ENCODE measurements around the gene CAMK1D.

Gene CAMK1D

GRCh38 chr10:12474727-12475412 lies 125.5 kb downstream of the CAMK1D start:
- H3K9ac ChIP-seq (ENCODE audit: low read length) = no peak overlapping the region
- no peaks in the 10 kb centered on the region for H3K9me2 ChIP-seq (ENCODE audit: low read depth, low read length)
- H3K79me2 ChIP-seq (ENCODE audit: insufficient read depth, low read length) = no peaks in the 10 kb centered on the region
- no peaks in the 10 kb centered on the region for H3K9me3 ChIP-seq (ENCODE audit: low read length)
- H3K36me3 ChIP-seq (ENCODE audit: insufficient read depth, low read length) = no peaks in the 10 kb centered on the region
- no peak overlapping the region for H3K27ac ChIP-seq (ENCODE audit: low read depth, low read length, poor library complexity, severe bottlenecking)
- no peak overlapping the region for H3K4me2 ChIP-seq (ENCODE audit: low read length)
- TF ChIP-seq CTCF (IDR thresholded peaks at IDR 0.05; ENCODE audit: low read length) (no peak), EZH2 (IDR thresholded peaks at IDR 0.05; ENCODE audit: borderline replicate concordance, low read length) (no peak)
- no peaks in the 10 kb centered on the region for H3K27me3 ChIP-seq (ENCODE audit: insufficient read depth, low read length)
- H2AFZ ChIP-seq (ENCODE audit: low read length) = no peak overlapping the region
- no peaks in the 10 kb centered on the region for H3F3A ChIP-seq (ENCODE audit: insufficient read depth, low read length)
- H4K20me1 ChIP-seq (ENCODE audit: insufficient read depth, low read length) = no peaks in the 10 kb centered on the region
- no peaks in the 10 kb centered on the region for H3K4me1 ChIP-seq (ENCODE audit: insufficient read depth, low read length, severe bottlenecking)
- H3K4me3 ChIP-seq (ENCODE audit: low read depth, low read length, poor library complexity, severe bottlenecking) = no peak overlapping the region

GRCh38 chr10:12476656-12477055 lies 127.3 kb downstream of the CAMK1D start:
- no peaks in the 10 kb centered on the region for H3K36me3 ChIP-seq (ENCODE audit: insufficient read depth, low read length)
- no peaks in the 10 kb centered on the region for H3K9me2 ChIP-seq (ENCODE audit: low read depth, low read length)
- no peaks in the 10 kb centered on the region for H3K27me3 ChIP-seq (ENCODE audit: insufficient read depth, low read length)
- H3K27ac ChIP-seq (ENCODE audit: low read depth, low read length, poor library complexity, severe bottlenecking) = no peak overlapping the region
- H3K79me2 ChIP-seq (ENCODE audit: insufficient read depth, low read length) = no peaks in the 10 kb centered on the region
- no peak overlapping the region for H3K9ac ChIP-seq (ENCODE audit: low read length)
- no peaks in the 10 kb centered on the region for H3K9me3 ChIP-seq (ENCODE audit: low read length)
- H3K4me2 ChIP-seq (ENCODE audit: low read length) = no peak overlapping the region
- no peaks in the 10 kb centered on the region for H3F3A ChIP-seq (ENCODE audit: insufficient read depth, low read length)
- no peaks in the 10 kb centered on the region for H4K20me1 ChIP-seq (ENCODE audit: insufficient read depth, low read length)
- no peak overlapping the region for H3K4me3 ChIP-seq (ENCODE audit: low read depth, low read length, poor library complexity, severe bottlenecking)
- H2AFZ ChIP-seq (ENCODE audit: low read length) = no peak overlapping the region
- TF ChIP-seq CTCF (IDR thresholded peaks at IDR 0.05; ENCODE audit: low read length) (no peak), EZH2 (IDR thresholded peaks at IDR 0.05; ENCODE audit: borderline replicate concordance, low read length) (no peak)
- H3K4me1 ChIP-seq (ENCODE audit: insufficient read depth, low read length, severe bottlenecking) = no peaks in the 10 kb centered on the region

- Histone ChIP-seq H3K4me1 (ENCODE audit: insufficient read depth, low read length, severe bottlenecking) (no peaks in the 10 kb centered on the region), H3K9me3 (ENCODE audit: low read length) (no peaks in the 10 kb centered on the region), H3K27ac (ENCODE audit: low read depth, low read length, poor library complexity, severe bottlenecking) (no peak overlapping the region), H3F3A (ENCODE audit: insufficient read depth, low read length) (no peaks in the 10 kb centered on the region), H3K4me2 (ENCODE audit: low read length) (no peak overlapping the region), H4K20me1 (ENCODE audit: insufficient read depth, low read length) (no peaks in the 10 kb centered on the region), H3K4me3 (ENCODE audit: low read depth, low read length, poor library complexity, severe bottlenecking) (no peak overlapping the region), H2AFZ (ENCODE audit: low read length) (no peak overlapping the region), H3K9me2 (ENCODE audit: low read depth, low read length) (no peaks in the 10 kb centered on the region), H3K79me2 (ENCODE audit: insufficient read depth, low read length) (no peaks in the 10 kb centered on the region), H3K27me3 (ENCODE audit: insufficient read depth, low read length) (no peaks in the 10 kb centered on the region), H3K9ac (ENCODE audit: low read length) (no peak overlapping the region), H3K36me3 (ENCODE audit: insufficient read depth, low read length) (no peaks in the 10 kb centered on the region)
- TF ChIP-seq CTCF (IDR thresholded peaks at IDR 0.05; ENCODE audit: low read length) = no peak
- no peak for TF ChIP-seq EZH2 (IDR thresholded peaks at IDR 0.05; ENCODE audit: borderline replicate concordance, low read length)
These were observed 130.1 kb downstream of the CAMK1D start for GRCh38 chr10:12479437-12479844.
